HuH-7.5 (cell line): ENCODE data around the gene WWOX.

ENCODE experiments used
- DNase-seq: peaks from one replicate; pipeline ENCODE4 v3.0.0; 2011; ENCODE audit warnings: low spot score

WWOX gene

GRCh38 chr16:78876671-78877070 is 777.2 kb downstream of the WWOX start:
- DNase-seq: no peak

GRCh38 chr16:78877114-78877655 is 777.7 kb downstream of the WWOX start:
- no peak for DNase-seq

- DNase-seq: no peak
Measured at GRCh38 chr16:78878570-78878969, 779.1 kb downstream of the WWOX start.

GRCh38 chr16:78879011-78879410 is 779.6 kb downstream of the WWOX start:
- DNase-seq: no peak

- no peak for DNase-seq
Measured at GRCh38 chr16:78882150-78882549, 782.7 kb downstream of the WWOX start.

- DNase-seq: no peak
Measured at GRCh38 chr16:78882751-78883150, 783.3 kb downstream of the WWOX start.

- DNase-seq: no peak
Measured at GRCh38 chr16:78884204-78884603, 784.8 kb downstream of the WWOX start.

- DNase-seq: no peak
Measured at GRCh38 chr16:78889346-78889745, 789.9 kb downstream of the WWOX start.

GRCh38 chr16:78890373-78890895 is 791.0 kb downstream of the WWOX start:
- DNase-seq: no peak

- DNase-seq: no peak
Measured at GRCh38 chr16:78892951-78893733, 793.7 kb downstream of the WWOX start.

GRCh38 chr16:78894886-78895285 is 795.4 kb downstream of the WWOX start:
- no peak for DNase-seq

GRCh38 chr16:78895681-78896080 is 796.2 kb downstream of the WWOX start:
- DNase-seq: no peak

GRCh38 chr16:78896280-78896679 is 796.8 kb downstream of the WWOX start:
- DNase-seq: no peak

- no peak for DNase-seq
Measured at GRCh38 chr16:78897299-78897698, 797.8 kb downstream of the WWOX start.

GRCh38 chr16:78900044-78900811 is 800.8 kb downstream of the WWOX start:
- no peak for DNase-seq

GRCh38 chr16:78900966-78901365 is 801.5 kb downstream of the WWOX start:
- no peak for DNase-seq

- DNase-seq: no peak
Measured at GRCh38 chr16:78902321-78902720, 802.9 kb downstream of the WWOX start.

GRCh38 chr16:78903237-78903636 is 803.8 kb downstream of the WWOX start:
- no peak for DNase-seq

GRCh38 chr16:78903843-78904242 is 804.4 kb downstream of the WWOX start:
- no peak for DNase-seq

GRCh38 chr16:78906135-78906534 is 806.7 kb downstream of the WWOX start:
- no peak for DNase-seq

GRCh38 chr16:78909226-78909625 is 809.8 kb downstream of the WWOX start:
- DNase-seq: no peak

GRCh38 chr16:78915811-78916345 is 816.4 kb downstream of the WWOX start:
- no peak for DNase-seq
